GM12874 (cell line): ENCODE measurements around the gene MYOT.

Experiments used
- CTCF ChIP-seq: IDR thresholded peaks from 2 replicates; pipeline ENCODE4 v1.5.1; 2011; ENCODE audit warnings: low read depth, mild to moderate bottlenecking, control low read depth, low read length, moderate library complexity; ENCODE audit not compliant: insufficient read depth

The MYOT gene

GRCh38 chr5:137872466-137872865, 4.8 kb downstream of the MYOT start:
- no peak for TF ChIP-seq CTCF

DNA sequence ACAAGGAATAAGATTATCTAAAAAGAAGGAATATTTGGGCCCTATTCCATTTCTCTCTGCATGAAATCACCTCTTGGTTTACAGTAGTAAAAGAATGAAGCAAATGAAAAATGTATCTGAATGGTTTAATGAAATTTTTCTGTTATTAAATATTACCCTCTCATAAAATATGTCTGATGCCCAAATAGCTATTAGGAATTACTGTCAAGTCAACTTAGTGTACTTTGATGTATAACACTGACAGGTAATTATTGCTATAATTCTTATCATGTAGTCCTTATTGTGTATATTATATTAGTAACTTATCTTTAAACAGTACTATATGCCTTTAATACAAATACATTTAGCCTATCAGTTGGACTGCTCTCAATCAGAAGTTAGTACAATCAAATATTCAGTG, 8.4 kb downstream of the MYOT start:
- no peak for TF ChIP-seq CTCF

DNA sequence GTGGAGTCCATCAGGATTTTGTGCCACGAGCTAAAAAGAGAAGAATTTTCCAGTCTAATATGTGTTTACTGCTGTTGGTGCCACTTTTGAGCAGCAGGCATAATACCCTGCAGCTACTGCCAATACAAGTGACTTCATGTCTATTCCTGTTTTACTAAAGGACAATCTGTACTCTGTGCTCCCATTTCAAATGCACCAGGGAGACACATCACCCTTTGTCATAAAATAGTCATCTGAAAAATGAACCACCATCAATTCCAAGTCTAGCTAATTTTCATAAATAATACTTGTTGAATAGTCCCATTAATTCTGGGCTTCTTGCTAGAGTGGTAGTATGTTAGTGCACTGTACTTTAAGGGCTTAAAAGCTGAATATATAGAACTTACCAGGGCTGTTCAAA, 12.7 kb downstream of the MYOT start:
- TF ChIP-seq CTCF: no peak

GRCh38 chr5:137887831-137888230, 20.2 kb downstream of the MYOT start:
- no peak for TF ChIP-seq CTCF

GRCh38 chr5:137888466-137888862, 20.8 kb downstream of the MYOT start:
- TF ChIP-seq CTCF: no peak

GRCh38 chr5:137888863-137889759, 21.5 kb downstream of the MYOT start, which contains the start of gene PKD2L2:
TSS of gene PKD2L2 (plus strand) at chr5:137889457. CDS start at chr5:137889492, 35 bp downstream.
- TF ChIP-seq CTCF: no peak

DNA sequence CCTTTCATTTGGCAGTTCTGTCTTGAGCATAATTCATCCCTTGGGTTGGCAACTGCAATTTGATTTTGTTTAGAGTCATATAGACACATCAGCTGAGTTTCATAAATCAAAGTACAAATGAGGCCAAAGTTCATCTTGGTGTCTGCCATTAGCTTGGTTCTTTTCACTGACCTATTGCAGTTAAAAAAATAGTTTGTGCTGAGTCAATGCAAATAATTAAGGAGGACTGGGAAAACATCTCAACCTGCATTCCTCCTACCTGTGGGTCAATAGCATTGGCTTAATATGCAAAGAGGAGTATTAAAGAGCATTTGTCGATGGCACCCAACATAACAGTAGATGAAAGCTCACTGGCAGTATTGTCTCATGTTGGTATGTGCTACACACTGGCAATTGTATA, 23.2 kb downstream of the MYOT start:
- no peak for TF ChIP-seq CTCF
